Stimulated activated CD4-positive, alpha-beta T cell treated with anti-CD3 and anti-CD28 coated beads, Interleukin-12 subunit alpha, Interleukin-12 subunit beta, amount 100 ng/mL, for 24 hours (primary cell): Measurements from ENCODE around the gene INPP4B.
"Not testable (repeated sequence)": the region's sequence is repeated elsewhere in the genome, so short reads cannot be mapped to it uniquely, and the experiment has no call there.

ENCODE experiments used
- DNase-seq, 2 experiments: peaks; one replicate each; pipeline ENCODE4 v3.0.0-alpha.2; 2020; ENCODE audit warnings: low read depth in 2 of 2

Gene INPP4B

GRCh38 chr4:142547974-142548373, 298.1 kb downstream of the INPP4B start:
- no peak for DNase-seq

GRCh38 chr4:142544594-142544993, 301.5 kb downstream of the INPP4B start:
- no peak for DNase-seq

- DNase-seq, result no peak
Observed at GRCh38 chr4:142544039-142544438, 302.1 kb downstream of the INPP4B start.

- DNase-seq, result no peak
Observed at GRCh38 chr4:142540483-142540804, 305.7 kb downstream of the INPP4B start.

GRCh38 chr4:142539796-142540482, 306.2 kb downstream of the INPP4B start:
- DNase-seq, result no peak

GRCh38 chr4:142535009-142535408, 311.1 kb downstream of the INPP4B start:
- DNase-seq, result no peak

GRCh38 chr4:142532054-142532453, 314.0 kb downstream of the INPP4B start:
- DNase-seq, result no peak

GRCh38 chr4:142530728-142531127, 315.4 kb downstream of the INPP4B start:
- DNase-seq, result no peak

GRCh38 chr4:142528433-142528832, 317.7 kb downstream of the INPP4B start:
- DNase-seq, result no peak

- DNase-seq, result no peak
Observed at GRCh38 chr4:142523111-142523510, 323.0 kb downstream of the INPP4B start.

- DNase-seq, result no peak
Observed at GRCh38 chr4:142519342-142519741, 326.8 kb downstream of the INPP4B start.

- no peak for DNase-seq
Observed at GRCh38 chr4:142516686-142517526, 329.2 kb downstream of the INPP4B start.

- no peak for DNase-seq
Observed at GRCh38 chr4:142512161-142512560, 333.9 kb downstream of the INPP4B start.

GRCh38 chr4:142509881-142510280, 336.2 kb downstream of the INPP4B start:
- no peak for DNase-seq

GRCh38 chr4:142509381-142509780, 336.7 kb downstream of the INPP4B start:
- not testable (repeated sequence) for DNase-seq

GRCh38 chr4:142500966-142501365, 345.1 kb downstream of the INPP4B start:
- no peak for DNase-seq

- DNase-seq, result no peak
Observed at GRCh38 chr4:142497606-142498005, 348.5 kb downstream of the INPP4B start.

GRCh38 chr4:142493255-142494110, 352.6 kb downstream of the INPP4B start:
- DNase-seq, result no peak

GRCh38 chr4:142485452-142485851, 360.6 kb downstream of the INPP4B start:
- DNase-seq, result no peak

GRCh38 chr4:142480244-142480643, 365.9 kb downstream of the INPP4B start:
- DNase-seq, result no peak

- no peak for DNase-seq
Observed at GRCh38 chr4:142475663-142476062, 370.4 kb downstream of the INPP4B start.

GRCh38 chr4:142474398-142475087, 371.6 kb downstream of the INPP4B start:
- DNase-seq, result no peak
